Thoracic aorta (tissue), 2 donors: ENCODE results near the gene SFXN1. TPM values are rescaled to one million over a fixed set of nuclear protein-coding genes. Genes with fewer than 3 reads are reported as not detected.

Experiments
- ATAC-seq: fragments of 150-250 bp; one replicate; pipeline ENCODE4 v1.8.0; 2017; ENCODE audit warnings: low read depth; ENCODE audit not compliant: insufficient number of reproducible peaks, low FRiP score
- DNase-seq: peaks from one replicate; pipeline ENCODE4 v3.0.0-alpha.2; 2020; ENCODE audit warnings: low spot score
- H3K27ac ChIP-seq, 2 donors: fragments of 200-600 bp; sonication (generic); 1 replicate in 1 of 2; 2 replicates in 1 of 2; pipeline ENCODE4 v1.5.1; 2016; ENCODE audit warnings: mild to moderate bottlenecking in 2 of 2, moderate library complexity in 2 of 2
- H3K27me3 ChIP-seq: fragments of 200-600 bp; sonication (generic); replicated peaks from 2 replicates; pipeline ENCODE4 v1.6.0; 2016; ENCODE audit warnings: mild to moderate bottlenecking; ENCODE audit not compliant: insufficient read depth
- H3K36me3 ChIP-seq: fragments of 200-600 bp; sonication (generic); one replicate; pipeline ENCODE4 v1.5.1; 2016
- H3K4me1 ChIP-seq, 2 donors: fragments of 200-600 bp; sonication (generic); 1 replicate in 1 of 2; 2 replicates in 1 of 2; pipeline versions ENCODE4 v1.5.1 to v1.6.0; 2016; ENCODE audit warnings: low read depth in 2 of 2, mild to moderate bottlenecking in 1 of 2; ENCODE audit not compliant: control insufficient read depth in 1 of 2
- H3K4me3 ChIP-seq: fragments of 200-600 bp; sonication (generic); 2 replicates; pipeline ENCODE4 v1.5.1; 2016; ENCODE audit warnings: mild to moderate bottlenecking
- H3K9me3 ChIP-seq: fragments of 200-600 bp; sonication (generic); 2 replicates; pipeline ENCODE4 v1.5.1; 2016
- CTCF ChIP-seq: fragments of 200-600 bp; sonication (generic); IDR thresholded peaks from one replicate; pipeline ENCODE4 v1.5.1; 2019; ENCODE audit warnings: antibody characterized with exemption
- total RNA-seq, 2 donors: library from RNA; depleted of rRNA; stranded (reverse); fragments of >200 nt; gene quantifications; one replicate each; pipeline versions ENCODE4 v1.1.0 to v1.2.3, GENCODE V29; 2016

SFXN1 gene
- total RNA-seq, 2 donors from 2014 or later: 22.9 to 50.8 TPM

- no peak for TF ChIP-seq CTCF
- Histone ChIP-seq H3K4me3 (no peak overlapping the region), H3K27ac (no peak overlapping the region), H3K36me3 (peaks cover 8% of the 10 kb centered on the region), H3K4me1 (no peaks in the 10 kb centered on the region), H3K9me3 (no peaks in the 10 kb centered on the region), H3K27me3 (no peaks in the 10 kb centered on the region)
- no peak for DNase-seq
- no peak for ATAC-seq
These were observed 7.3 kb downstream of the SFXN1 start for GRCh38 chr5:175485631-175486030.

- ATAC-seq (no peak), DNase-seq (no peak)
- no peak overlapping the region for H3K27ac ChIP-seq
- no peak overlapping the region for H3K4me3 ChIP-seq
- no peak for TF ChIP-seq CTCF
- H3K4me1 ChIP-seq: no peaks in the 10 kb centered on the region
- no peaks in the 10 kb centered on the region for H3K27me3 ChIP-seq
- peaks cover 14% of the 10 kb centered on the region for H3K36me3 ChIP-seq
- H3K9me3 ChIP-seq: no peaks in the 10 kb centered on the region
These were observed 9.3 kb downstream of the SFXN1 start for GRCh38 chr5:175487514-175488222.

GRCh38 chr5:175489693-175490443 lies 11.5 kb downstream of the SFXN1 start:
- ATAC-seq (no peak), DNase-seq (no peak)
- peaks cover 25% of the 10 kb centered on the region for H3K36me3 ChIP-seq
- no peaks in the 10 kb centered on the region for H3K9me3 ChIP-seq
- no peak overlapping the region for H3K27ac ChIP-seq
- H3K4me1 ChIP-seq: no peaks in the 10 kb centered on the region
- no peak for TF ChIP-seq CTCF
- H3K27me3 ChIP-seq: no peaks in the 10 kb centered on the region
- no peak overlapping the region for H3K4me3 ChIP-seq

- Histone ChIP-seq H3K4me3 (no peak overlapping the region), H3K4me1 (no peaks in the 10 kb centered on the region), H3K27me3 (no peaks in the 10 kb centered on the region), H3K9me3 (no peaks in the 10 kb centered on the region), H3K27ac (no peak overlapping the region), H3K36me3 (peaks cover 25% of the 10 kb centered on the region)
- no peak for TF ChIP-seq CTCF
- DNase-seq (no peak), ATAC-seq (no peak)
These were observed 12.9 kb downstream of the SFXN1 start for GRCh38 chr5:175491223-175491622.

GRCh38 chr5:175493260-175493659 lies 14.9 kb downstream of the SFXN1 start:
- DNase-seq (no peak), ATAC-seq (no peak)
- Histone ChIP-seq H3K4me3 (no peak overlapping the region), H3K9me3 (no peaks in the 10 kb centered on the region), H3K27me3 (no peaks in the 10 kb centered on the region), H3K27ac (no peak overlapping the region), H3K36me3 (peaks cover 25% of the 10 kb centered on the region), H3K4me1 (no peaks in the 10 kb centered on the region)
- TF ChIP-seq CTCF: no peak
